Astrocyte (in vitro differentiated cells and primary cell): Measurements from ENCODE around the gene DNAJC16.

Experiments used
- CTCF ChIP-seq: IDR thresholded peaks from 2 replicates; pipeline ENCODE4 v1.5.1; 2011; ENCODE audit warnings: low read depth, mild to moderate bottlenecking, inconsistent platforms, low read length, moderate library complexity; ENCODE audit not compliant: insufficient read depth
- EZH2 ChIP-seq: IDR thresholded peaks from 2 replicates; pipeline ENCODE4 v1.6.1; 2012; ENCODE audit warnings: mild to moderate bottlenecking, low read length, inconsistent platforms; ENCODE audit not compliant: insufficient read depth

- no peak for TF ChIP-seq CTCF
- TF ChIP-seq EZH2 = no peak
Observed at GRCh38 chr1:15578921-15579682, 52.5 kb downstream of the DNAJC16 start.
